A549 (cell line): ENCODE measurements around the gene SDHAF2. TPM values are rescaled to one million over a fixed set of nuclear protein-coding genes. Genes with fewer than 3 reads are reported as not detected.

Experiments used
- ATAC-seq, 2 experiments: fragments of 200-7000 bp in 1 of 2; fragments of >200 bp in 1 of 2; cut with Nextera tagmentation in 1 of 2; cut with Tn5 transposase in 1 of 2; 3 replicates each; pipeline versions ENCODE4 v1.8.0 to v1.9.1; 2018 to 2020; ENCODE audit warnings: mild to moderate bottlenecking in 1 of 2, moderate library complexity in 1 of 2
- CTCF ChIA-PET: fragments of 300-600 bp; sonication (Branson Sonifier 250); formaldehyde crosslinking; extraction: SDS; loops from one replicate; lab custom pipeline; 2021; ENCODE audit warnings: antibody characterized with exemption, inconsistent platforms; lab: Yijun Ruan, JAX
- POLR2A ChIA-PET: fragments of 350-600 bp; formaldehyde crosslinking; extraction: SDS; loops from one replicate; lab custom pipeline; 2021; ENCODE audit warnings: antibody characterized with exemption, inconsistent platforms; lab: Yijun Ruan, JAX
- DNase-seq, 2 experiments: peaks; one replicate each; pipeline versions ENCODE4 v3.0.0 to v3.0.0-alpha.2; 2011 to 2016; ENCODE audit warnings: low read depth in 1 of 2, low spot score in 1 of 2
- FAIRE-seq: peaks from 2 replicates; lab custom pipeline; 2011; peaks lifted over from hg19 to GRCh38; lab: Jason Lieb, UNC
- H3K27ac ChIP-seq, 2 experiments: fragments of >200 bp; sonication (Bioruptor Twin); formaldehyde crosslinking; 3 replicates each; pipeline ENCODE4 v1.5.1; 2016 to 2017
- H3K4me1 ChIP-seq: fragments of >200 bp; sonication (Bioruptor Twin); formaldehyde crosslinking; 3 replicates; pipeline ENCODE4 v1.6.1; 2016
- H3K4me2 ChIP-seq: fragments of >200 bp; sonication (Bioruptor Twin); formaldehyde crosslinking; 3 replicates; pipeline ENCODE4 v1.6.1; 2016
- H3K4me3 ChIP-seq: fragments of >200 bp; sonication (Bioruptor Twin); formaldehyde crosslinking; 3 replicates; pipeline ENCODE4 v1.5.1; 2016
- H3K9me3 ChIP-seq: fragments of >200 bp; sonication (Bioruptor Twin); formaldehyde crosslinking; 3 replicates; pipeline ENCODE4 v1.6.1; 2016
- BCL3 ChIP-seq: fragments of >200 bp; sonication (Bioruptor Twin); formaldehyde crosslinking; IDR thresholded peaks from 3 replicates; pipeline ENCODE4 v1.6.1; 2016
- BHLHE40 ChIP-seq: IDR thresholded peaks from 2 replicates; pipeline ENCODE4 v1.6.1; 2012; ENCODE audit warnings: low read depth, low read length, inconsistent platforms
- CBX8 ChIP-seq: fragments of 200-600 bp; sonication (generic); IDR thresholded peaks from 2 replicates; pipeline ENCODE4 v1.6.1; 2016
- CEBPB ChIP-seq, 2 experiments: fragments of >200 bp in 1 of 2; sonication (Bioruptor Twin) in 1 of 2; formaldehyde crosslinking in 1 of 2; IDR thresholded peaks; 2 replicates each; pipeline ENCODE4 v1.6.1; 2012 to 2016
- CHD2 ChIP-seq: fragments of 150-350 bp; IDR thresholded peaks from 2 replicates; pipeline ENCODE4 v1.6.1; 2014; ENCODE audit warnings: low read length; ENCODE audit not compliant: partially characterized antibody
- CHD4 ChIP-seq: fragments of 200-600 bp; sonication (generic); IDR thresholded peaks from 2 replicates; pipeline ENCODE4 v1.6.1; 2016; ENCODE audit warnings: antibody characterized with exemption, mild to moderate bottlenecking, borderline replicate concordance
- CTCF ChIP-seq: fragments of >200 bp; sonication (Bioruptor Twin); formaldehyde crosslinking; IDR thresholded peaks from 3 replicates; pipeline ENCODE4 v1.5.1; 2016
- ELK1 ChIP-seq: fragments of 150-350 bp; IDR thresholded peaks from 2 replicates; pipeline ENCODE4 v1.6.1; 2014; ENCODE audit warnings: low read depth, mild to moderate bottlenecking, low read length
- EP300 ChIP-seq, 2 experiments: fragments of >200 bp; sonication (Bioruptor Twin); formaldehyde crosslinking; IDR thresholded peaks; 2 replicates in 1 of 2; 3 replicates in 1 of 2; pipeline ENCODE4 v1.6.1; 2016 to 2017
- ESRRA ChIP-seq: fragments of 150-350 bp; IDR thresholded peaks from 2 replicates; pipeline ENCODE4 v1.6.1; 2014; ENCODE audit warnings: mild to moderate bottlenecking, low read length, borderline replicate concordance
- FOSL2 ChIP-seq, 2 experiments: fragments of 450-650 bp in 1 of 2; fragments of >200 bp in 1 of 2; sonication (Bioruptor Twin) in 1 of 2; formaldehyde crosslinking; IDR thresholded peaks; 2 replicates each; pipeline versions ENCODE4 v1.5.0 to v1.6.1; 2016 to 2020; ENCODE audit warnings: mild to moderate bottlenecking in 1 of 2, moderate library complexity in 1 of 2
- HES2 ChIP-seq: fragments of >200 bp; sonication (Bioruptor Twin); formaldehyde crosslinking; IDR thresholded peaks from 2 replicates; pipeline ENCODE4 v1.6.1; 2016
- HEYL ChIP-seq: fragments of 250-450 bp; sonication (Bioruptor Pico); IDR thresholded peaks from 2 replicates; pipeline ENCODE4 v1.8.0; 2021; ENCODE audit warnings: mild to moderate bottlenecking, moderate library complexity
- HMGXB4 ChIP-seq: fragments of 250-450 bp; sonication (Bioruptor Pico); IDR thresholded peaks from 2 replicates; pipeline ENCODE4 v1.5.0; 2021; ENCODE audit warnings: mild to moderate bottlenecking, moderate library complexity, borderline replicate concordance
- HOXB13 ChIP-seq: fragments of 250-450 bp; sonication (Bioruptor Pico); IDR thresholded peaks from 2 replicates; pipeline ENCODE4 v1.5.0; 2020; ENCODE audit warnings: low read depth, mild to moderate bottlenecking, moderate library complexity
- HOXB5 ChIP-seq: fragments of 250-450 bp; sonication (Bioruptor Pico); IDR thresholded peaks from 2 replicates; pipeline ENCODE4 v1.5.0; 2020; ENCODE audit warnings: mild to moderate bottlenecking, moderate library complexity
- KDM1A ChIP-seq: fragments of 200-600 bp; sonication (generic); IDR thresholded peaks from 2 replicates; pipeline ENCODE4 v1.6.1; 2016; ENCODE audit warnings: low read depth, mild to moderate bottlenecking
- KDM5A ChIP-seq: fragments of 200-600 bp; sonication (generic); IDR thresholded peaks from 2 replicates; pipeline ENCODE4 v1.6.1; 2016; ENCODE audit warnings: antibody characterized with exemption, mild to moderate bottlenecking
- MAFK ChIP-seq: fragments of 450-650 bp; IDR thresholded peaks from 2 replicates; pipeline ENCODE4 v1.6.1; 2014; ENCODE audit not compliant: partially characterized antibody
- MAZ ChIP-seq: fragments of 150-350 bp; IDR thresholded peaks from 2 replicates; pipeline ENCODE4 v1.6.1; 2014; ENCODE audit warnings: antibody characterized with exemption, low read depth, low read length, borderline replicate concordance
- PBX3 ChIP-seq: IDR thresholded peaks from 2 replicates; pipeline ENCODE4 v1.6.1; 2012
- PHF8 ChIP-seq: fragments of 200-600 bp; sonication (generic); IDR thresholded peaks from 2 replicates; pipeline ENCODE4 v1.6.1; 2016; ENCODE audit warnings: low read depth, mild to moderate bottlenecking, antibody characterized with exemption, moderate library complexity, borderline replicate concordance
- POLR2AphosphoS2 ChIP-seq: conservative IDR thresholded peaks from 2 replicates; pipeline ENCODE4 v1.6.1; 2012; ENCODE audit warnings: low read length, improper control_type of control experiment, inconsistent platforms
- RAD21 ChIP-seq, 2 experiments: fragments of >200 bp in 1 of 2; sonication (Bioruptor Twin) in 1 of 2; formaldehyde crosslinking in 1 of 2; IDR thresholded peaks in 1 of 2; conservative IDR thresholded peaks in 1 of 2; 2 replicates in 1 of 2; 3 replicates in 1 of 2; pipeline ENCODE4 v1.6.1; 2012 to 2018; ENCODE audit warnings: inconsistent platforms in 1 of 2
- RNF2 ChIP-seq: fragments of 200-600 bp; sonication (generic); IDR thresholded peaks from 2 replicates; pipeline ENCODE4 v1.6.1; 2016; ENCODE audit warnings: low read depth, mild to moderate bottlenecking, antibody characterized with exemption, moderate library complexity, borderline replicate concordance
- TFCP2L1 ChIP-seq: fragments of 250-450 bp; sonication (Bioruptor Pico); IDR thresholded peaks from 2 replicates; pipeline ENCODE4 v1.5.0; 2021; ENCODE audit warnings: mild to moderate bottlenecking
- TP53 ChIP-seq: fragments of 250-450 bp; sonication (Bioruptor Pico); IDR thresholded peaks from 2 replicates; pipeline ENCODE4 v1.5.0; 2021; ENCODE audit warnings: mild to moderate bottlenecking, moderate library complexity
- ZNF302 ChIP-seq: fragments of 250-450 bp; sonication (Bioruptor Pico); IDR thresholded peaks from 2 replicates; pipeline ENCODE4 v1.9.0; 2021; ENCODE audit warnings: inconsistent platforms, mild to moderate bottlenecking, moderate library complexity
- WGBS: methylation state at CpG from one replicate; pipeline ENCODE4 v1.1.6; 2017; ENCODE audit errors: missing lambda C conversion rate; 5-methylcytosine and 5-hydroxymethylcytosine counted together
- polyA plus RNA-seq, 4 experiments: library from polyadenylated mRNA; depleted of rRNA in 3 of 4; stranded (reverse); fragments of >200 nt; fragmentation: RNase III in 1 of 4; extraction: RNeasy Plus Mini Kit Qiagen cat#74134 plus additional on column Dnase treatment in 1 of 4; gene quantifications; 2 replicates in 3 of 4; 3 replicates in 1 of 4; pipeline ENCODE4 v1.2.3, GENCODE V29; 2011 to 2017

The SDHAF2 gene
- polyA plus RNA-seq, 2 of the 4 experiments (the other 2 are of a cell fraction): 44.4 to 76.4 TPM

- Histone ChIP-seq H3K9me3 (no peaks in the 10 kb centered on the region), H3K4me3 (no peak overlapping the region), H3K4me1 (no peaks in the 10 kb centered on the region)
- ATAC-seq (peak; percentile 33 to 56; a peak in 5 of 6 replicates), FAIRE-seq (no peak), DNase-seq (no peak)
- CTCF ChIA-PET: interaction anchor here (0.9 to 6.2 kb wide), 4 partner anchors 7 to 25 kb away, joined by 3 to 55 read pairs (median 23); a partner anchor contains a TSS
- no peak for TF ChIP-seq MAFK
- no peak for TF ChIP-seq ELK1
- no peak for TF ChIP-seq KDM1A
- TF ChIP-seq HES2: no peak
- TF ChIP-seq ESRRA: no peak
- TF ChIP-seq PBX3: no peak
- TF ChIP-seq HOXB5: no peak
- no peak for TF ChIP-seq CHD2
- no peak for TF ChIP-seq HEYL (CRISPR knock-in tag)
- no peak for TF ChIP-seq CEBPB (IDR thresholded peaks at IDR 0.05)
- TF ChIP-seq KDM5A: no peak
- TF ChIP-seq TP53: no peak
- TF ChIP-seq FOSL2 (IDR thresholded peaks at IDR 0.05): no peak
- TF ChIP-seq FOSL2 (CRISPR knock-in tag; IDR thresholded peaks at IDR 0.05): no peak
- no peak for TF ChIP-seq HOXB13 (CRISPR knock-in tag)
- TF ChIP-seq RNF2: no peak
- no peak for TF ChIP-seq PHF8
- no peak for TF ChIP-seq HMGXB4 (CRISPR knock-in tag)
- TF ChIP-seq CBX8: no peak
- TF ChIP-seq POLR2AphosphoS2: no peak
- TF ChIP-seq CTCF: no peak
- TF ChIP-seq, all 56 proteins: peak for 0
- Histone ChIP-seq H3K27ac (no peak overlapping the region), H3K4me2 (no peak overlapping the region)
- POLR2A ChIA-PET: no interaction called here
- 93% methylated on average over 7 of the region's 7 CpGs for WGBS
These were observed 24.6 kb downstream of the SDHAF2 start for GRCh38 chr11:61454520-61454919.

GRCh38 chr11:61460474-61460881, 30.6 kb downstream of the SDHAF2 start:
- no peak for FAIRE-seq
- TF ChIP-seq MAZ: no peak
- no peak for TF ChIP-seq BHLHE40
- TF ChIP-seq CTCF: no peak
- no peak for TF ChIP-seq RAD21 (conservative IDR thresholded peaks at IDR 0.05 in 1 of 2, IDR thresholded peaks at IDR 0.05 in 1 of 2)
- no peak for TF ChIP-seq MAFK
- TF ChIP-seq FOSL2 (IDR thresholded peaks at IDR 0.05): no peak
- no peak for TF ChIP-seq FOSL2 (CRISPR knock-in tag; IDR thresholded peaks at IDR 0.05)
- TF ChIP-seq CBX8: no peak
- TF ChIP-seq ZNF302 (CRISPR knock-in tag): no peak
- TF ChIP-seq EP300 (IDR thresholded peaks at IDR 0.05): no peak
- TF ChIP-seq CHD4: no peak
- TF ChIP-seq BCL3: no peak
- TF ChIP-seq TFCP2L1 (CRISPR knock-in tag): no peak

More at GRCh38 chr11:61460474-61460881, 30.6 kb downstream of the SDHAF2 start:
- Histone ChIP-seq H3K4me3 (no peak overlapping the region), H3K27ac (no peak overlapping the region), H3K4me1 (no peaks in the 10 kb centered on the region), H3K4me2 (no peak overlapping the region), H3K9me3 (no peaks in the 10 kb centered on the region)
- DNase-seq (no peak), ATAC-seq (no peak)
- POLR2A ChIA-PET: no interaction called here
- WGBS: 92% methylated on average over 3 of the region's 3 CpGs
- CTCF ChIA-PET: interaction anchor here (1.5 to 8.2 kb wide), 3 partner anchors 13 to 56 kb away, joined by 4 to 55 read pairs (median 41); no protein-coding TSS in a partner anchor
